ENCODE data around the gene MCF2L. TPM values are rescaled to one million over a fixed set of nuclear protein-coding genes. Genes with fewer than 3 reads are reported as not detected.

Gene MCF2L
- total and polyA plus RNA-seq, 7 experiments from 2014 or later, result 0.51 to 32.6 (median 19.7) TPM

- H3K4me1 ChIP-seq (ENCODE audit: control insufficient read depth in 2 of 2, insufficient read depth in 2 of 2, low read length in 2 of 2), result no peaks in the 10 kb centered on the region
Observed at GRCh38 chr13:113036401-113036800, 67.4 kb downstream of the MCF2L start.

GRCh38 chr13:113040031-113040430, 71.0 kb downstream of the MCF2L start:
- Mint-ChIP-seq H3K27me3 (no peaks in the 10 kb centered on the region), H3K4me1 (no peaks in the 10 kb centered on the region), H3K27ac (no peak overlapping the region), H3K4me3 (no peak overlapping the region), H3K9me3 (no peaks in the 10 kb centered on the region), H3K36me3 (peaks cover 0 to 22% (median 5%) of the 10 kb centered on the region in 5 donors)
- Histone ChIP-seq H3K27ac (ENCODE audit: low read depth, low read length) (no peak overlapping the region), H3K9me3 (ENCODE audit: control insufficient read depth in 2 of 3, low read length in 3 of 3) (no peaks in the 10 kb centered on the region), H3K4me1 (ENCODE audit: control insufficient read depth in 2 of 2, insufficient read depth in 2 of 2, low read length in 2 of 2) (no peaks in the 10 kb centered on the region), H3K27me3 (ENCODE audit: control insufficient read depth in 2 of 2, insufficient read depth in 2 of 2, low read length in 2 of 2) (no peaks in the 10 kb centered on the region), H3K36me3 (ENCODE audit: control insufficient read depth in 2 of 3, insufficient read depth in 3 of 3, low read length in 3 of 3) (peaks cover 0 to under 1% (median 0%) of the 10 kb centered on the region in 3 experiments), H3K4me3 (ENCODE audit: low read length) (no peak overlapping the region)
- CTCF ChIA-PET, result no interaction called here
- POLR2A ChIA-PET, result no interaction called here
- ATAC-seq (no peak), DNase-seq (no peak)
- intact Hi-C loops (cut with micrococcal nuclease), result no loop called here

More at GRCh38 chr13:113036401-113036800, 67.4 kb downstream of the MCF2L start:
- POLR2A ChIA-PET, result no interaction called here
- no peak overlapping the region for H3K27ac Mint-ChIP-seq
- DNase-seq (no peak), ATAC-seq (no peak)
- Histone ChIP-seq H3K4me3 (ENCODE audit: low read length) (no peak overlapping the region), H3K27me3 (ENCODE audit: control insufficient read depth in 2 of 2, insufficient read depth in 2 of 2, low read length in 2 of 2) (no peaks in the 10 kb centered on the region), H3K27ac (ENCODE audit: low read depth, low read length) (no peak overlapping the region), H3K9me3 (ENCODE audit: control insufficient read depth in 2 of 3, low read length in 3 of 3) (no peaks in the 10 kb centered on the region), H3K36me3 (ENCODE audit: control insufficient read depth in 2 of 3, insufficient read depth in 3 of 3, low read length in 3 of 3) (no peaks in the 10 kb centered on the region)
- H3K4me1 Mint-ChIP-seq, result no peaks in the 10 kb centered on the region
- no peaks in the 10 kb centered on the region for H3K9me3 Mint-ChIP-seq
- H3K4me3 Mint-ChIP-seq, result no peak overlapping the region
- H3K27me3 Mint-ChIP-seq, result no peaks in the 10 kb centered on the region
- intact Hi-C loops (cut with micrococcal nuclease), result no loop called here
- CTCF ChIA-PET, result no interaction called here
- H3K36me3 Mint-ChIP-seq, result peaks cover 0 to 18% (median 5%) of the 10 kb centered on the region in 5 donors

- CTCF ChIA-PET, result interaction anchor here (0.6 kb wide), 1 partner anchor 412 kb away, joined by 6 read pairs; no protein-coding TSS in a partner anchor
- Mint-ChIP-seq H3K36me3 (peaks cover 0 to 28% (median 9%) of the 10 kb centered on the region in 5 donors), H3K4me1 (no peaks in the 10 kb centered on the region), H3K4me3 (no peak overlapping the region), H3K27me3 (no peaks in the 10 kb centered on the region), H3K9me3 (no peaks in the 10 kb centered on the region), H3K27ac (peak overlapping the region in 1 of 9 donors; percentile 27)
- Histone ChIP-seq H3K27ac (ENCODE audit: low read depth, low read length) (no peak overlapping the region), H3K27me3 (ENCODE audit: control insufficient read depth in 2 of 2, insufficient read depth in 2 of 2, low read length in 2 of 2) (no peaks in the 10 kb centered on the region), H3K4me3 (ENCODE audit: low read length) (no peak overlapping the region), H3K4me1 (ENCODE audit: control insufficient read depth in 2 of 2, insufficient read depth in 2 of 2, low read length in 2 of 2) (no peaks in the 10 kb centered on the region), H3K9me3 (ENCODE audit: control insufficient read depth in 2 of 3, low read length in 3 of 3) (no peaks in the 10 kb centered on the region), H3K36me3 (ENCODE audit: control insufficient read depth in 2 of 3, insufficient read depth in 3 of 3, low read length in 3 of 3) (peaks cover 0 to 8% (median 0%) of the 10 kb centered on the region in 3 experiments)
- ATAC-seq (no peak), DNase-seq (no peak)
- intact Hi-C loops (cut with micrococcal nuclease), result no loop called here
- POLR2A ChIA-PET, result no interaction called here
Observed at GRCh38 chr13:113040597-113041292, 71.7 kb downstream of the MCF2L start.

- Histone ChIP-seq H3K9me3 (ENCODE audit: control insufficient read depth in 2 of 3, low read length in 3 of 3) (no peaks in the 10 kb centered on the region), H3K4me1 (ENCODE audit: control insufficient read depth in 2 of 2, insufficient read depth in 2 of 2, low read length in 2 of 2) (no peaks in the 10 kb centered on the region), H3K4me3 (ENCODE audit: low read length) (no peak overlapping the region), H3K36me3 (ENCODE audit: control insufficient read depth in 2 of 3, insufficient read depth in 3 of 3, low read length in 3 of 3) (peaks cover 0 to 13% (median under 1%) of the 10 kb centered on the region in 3 experiments), H3K27ac (ENCODE audit: low read depth, low read length) (no peak overlapping the region), H3K27me3 (ENCODE audit: control insufficient read depth in 2 of 2, insufficient read depth in 2 of 2, low read length in 2 of 2) (no peaks in the 10 kb centered on the region)
- Mint-ChIP-seq H3K27ac (no peak overlapping the region), H3K27me3 (no peaks in the 10 kb centered on the region), H3K9me3 (no peaks in the 10 kb centered on the region), H3K4me1 (no peaks in the 10 kb centered on the region), H3K36me3 (peaks cover 0 to 28% (median 13%) of the 10 kb centered on the region in 5 donors), H3K4me3 (no peak overlapping the region)
- intact Hi-C loops (cut with micrococcal nuclease), result no loop called here
- DNase-seq (no peak), ATAC-seq (no peak)
- POLR2A ChIA-PET, result no interaction called here
- CTCF ChIA-PET, result interaction anchor here (0.6 kb wide), 1 partner anchor 412 kb away, joined by 6 read pairs; no protein-coding TSS in a partner anchor
Observed at GRCh38 chr13:113041293-113041690, 72.3 kb downstream of the MCF2L start.

- no peak overlapping the region for H3K27ac Mint-ChIP-seq
- DNase-seq, result no peak
- POLR2A ChIA-PET, result no interaction called here
- Histone ChIP-seq H3K27me3 (ENCODE audit: control insufficient read depth in 2 of 2, insufficient read depth in 2 of 2, low read length in 2 of 2) (no peaks in the 10 kb centered on the region), H3K36me3 (ENCODE audit: control insufficient read depth in 2 of 3, insufficient read depth in 3 of 3, low read length in 3 of 3) (peaks cover 0 to 19% (median 2%) of the 10 kb centered on the region in 3 experiments), H3K4me3 (ENCODE audit: low read length) (no peak overlapping the region), H3K4me1 (ENCODE audit: control insufficient read depth in 2 of 2, insufficient read depth in 2 of 2, low read length in 2 of 2) (no peaks in the 10 kb centered on the region), H3K27ac (ENCODE audit: low read depth, low read length) (no peak overlapping the region), H3K9me3 (ENCODE audit: control insufficient read depth in 2 of 3, low read length in 3 of 3) (no peaks in the 10 kb centered on the region)
- no peaks in the 10 kb centered on the region for H3K4me1 Mint-ChIP-seq
- CTCF ChIA-PET, result no interaction called here
- H3K27me3 Mint-ChIP-seq, result no peaks in the 10 kb centered on the region
- H3K9me3 Mint-ChIP-seq, result no peaks in the 10 kb centered on the region
- intact Hi-C loops (cut with micrococcal nuclease), result no loop called here
- ATAC-seq, result no peak
- H3K4me3 Mint-ChIP-seq, result no peak overlapping the region
- peaks cover 0 to 28% (median 15%) of the 10 kb centered on the region in 5 donors for H3K36me3 Mint-ChIP-seq
Observed at GRCh38 chr13:113041896-113042295, 72.9 kb downstream of the MCF2L start.

GRCh38 chr13:113042456-113042855, 73.4 kb downstream of the MCF2L start:
- intact Hi-C loops (cut with micrococcal nuclease), result no loop called here
- Mint-ChIP-seq H3K27ac (no peak overlapping the region), H3K4me3 (no peak overlapping the region), H3K4me1 (no peaks in the 10 kb centered on the region), H3K36me3 (peaks cover 0 to 29% (median 19%) of the 10 kb centered on the region in 5 donors), H3K9me3 (no peaks in the 10 kb centered on the region), H3K27me3 (no peaks in the 10 kb centered on the region)
- Histone ChIP-seq H3K36me3 (ENCODE audit: control insufficient read depth in 2 of 3, insufficient read depth in 3 of 3, low read length in 3 of 3) (peaks cover 0 to 23% (median 2%) of the 10 kb centered on the region in 3 experiments), H3K4me1 (ENCODE audit: control insufficient read depth in 2 of 2, insufficient read depth in 2 of 2, low read length in 2 of 2) (no peaks in the 10 kb centered on the region), H3K9me3 (ENCODE audit: control insufficient read depth in 2 of 3, low read length in 3 of 3) (no peaks in the 10 kb centered on the region), H3K4me3 (ENCODE audit: low read length) (no peak overlapping the region), H3K27me3 (ENCODE audit: control insufficient read depth in 2 of 2, insufficient read depth in 2 of 2, low read length in 2 of 2) (no peaks in the 10 kb centered on the region), H3K27ac (ENCODE audit: low read depth, low read length) (no peak overlapping the region)
- no peak for DNase-seq
- no peak for ATAC-seq
- ChIA-PET POLR2A (no interaction called here), CTCF (no interaction called here)

GRCh38 chr13:113043001-113043630, 74.1 kb downstream of the MCF2L start:
- Mint-ChIP-seq H3K4me3 (no peak overlapping the region), H3K27me3 (no peaks in the 10 kb centered on the region), H3K27ac (no peak overlapping the region), H3K36me3 (peaks cover 0 to 35% (median 19%) of the 10 kb centered on the region in 5 donors), H3K4me1 (no peaks in the 10 kb centered on the region), H3K9me3 (no peaks in the 10 kb centered on the region)
- no peak for DNase-seq
- H3K27me3 ChIP-seq (ENCODE audit: control insufficient read depth in 2 of 2, insufficient read depth in 2 of 2, low read length in 2 of 2), result no peaks in the 10 kb centered on the region
- no peak for ATAC-seq
- CTCF ChIA-PET, result no interaction called here
- H3K9me3 ChIP-seq (ENCODE audit: control insufficient read depth in 2 of 3, low read length in 3 of 3), result no peaks in the 10 kb centered on the region
- POLR2A ChIA-PET, result no interaction called here
- no peak overlapping the region for H3K4me3 ChIP-seq (ENCODE audit: low read length)
- intact Hi-C loops (cut with micrococcal nuclease), result no loop called here
- H3K4me1 ChIP-seq (ENCODE audit: control insufficient read depth in 2 of 2, insufficient read depth in 2 of 2, low read length in 2 of 2), result no peaks in the 10 kb centered on the region
- H3K27ac ChIP-seq (ENCODE audit: low read depth, low read length), result no peak overlapping the region
- peaks cover 0 to 26% (median 2%) of the 10 kb centered on the region in 3 experiments for H3K36me3 ChIP-seq (ENCODE audit: control insufficient read depth in 2 of 3, insufficient read depth in 3 of 3, low read length in 3 of 3)

Measured in naive thymus-derived CD4-positive, alpha-beta T cell (primary cell).